LNCaP clone FGC (cell line): Measurements from ENCODE around the gene PGAM1.
"Not testable (repeated sequence)": the region's sequence is repeated elsewhere in the genome, so short reads cannot be mapped to it uniquely, and the experiment has no call there.

Source experiments
- DNase-seq: peaks from one replicate; pipeline ENCODE4 v3.0.0-alpha.2; 2011; ENCODE audit warnings: low read depth
- H3K4me3 ChIP-seq: 2 replicates; pipeline ENCODE4 v1.5.1; 2011; ENCODE audit warnings: mild to moderate bottlenecking, low read depth, low read length, control low read depth
- TF ChIP-seq, protein P1 (sequence below): IDR thresholded peaks from 2 replicates; pipeline ENCODE4 v1.5.1; 2012; ENCODE audit warnings: mild to moderate bottlenecking; ENCODE audit not compliant: control insufficient read depth, insufficient read depth; ENCODE audit errors: extremely low read depth

The PGAM1 gene

DNA sequence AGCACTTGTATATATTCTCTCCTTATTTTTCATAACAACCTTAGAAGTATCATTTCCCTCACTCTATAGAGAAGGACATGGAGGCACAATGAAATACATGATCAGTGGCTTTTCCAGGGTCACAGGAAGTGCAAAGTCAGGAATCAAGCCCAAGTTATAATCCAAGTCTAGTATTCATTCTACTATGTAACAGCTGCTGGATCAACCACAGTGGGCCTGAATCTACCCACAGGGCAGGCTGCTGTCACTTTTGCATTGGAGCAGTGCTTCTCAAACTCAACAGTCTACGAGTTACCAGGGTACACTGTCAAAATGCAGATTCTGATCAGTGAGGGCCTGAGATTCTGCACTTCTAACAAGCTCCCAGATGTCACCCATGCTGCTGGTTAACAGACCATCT lies 38.2 kb downstream of the PGAM1 start:
- TF ChIP-seq, protein P1, sequence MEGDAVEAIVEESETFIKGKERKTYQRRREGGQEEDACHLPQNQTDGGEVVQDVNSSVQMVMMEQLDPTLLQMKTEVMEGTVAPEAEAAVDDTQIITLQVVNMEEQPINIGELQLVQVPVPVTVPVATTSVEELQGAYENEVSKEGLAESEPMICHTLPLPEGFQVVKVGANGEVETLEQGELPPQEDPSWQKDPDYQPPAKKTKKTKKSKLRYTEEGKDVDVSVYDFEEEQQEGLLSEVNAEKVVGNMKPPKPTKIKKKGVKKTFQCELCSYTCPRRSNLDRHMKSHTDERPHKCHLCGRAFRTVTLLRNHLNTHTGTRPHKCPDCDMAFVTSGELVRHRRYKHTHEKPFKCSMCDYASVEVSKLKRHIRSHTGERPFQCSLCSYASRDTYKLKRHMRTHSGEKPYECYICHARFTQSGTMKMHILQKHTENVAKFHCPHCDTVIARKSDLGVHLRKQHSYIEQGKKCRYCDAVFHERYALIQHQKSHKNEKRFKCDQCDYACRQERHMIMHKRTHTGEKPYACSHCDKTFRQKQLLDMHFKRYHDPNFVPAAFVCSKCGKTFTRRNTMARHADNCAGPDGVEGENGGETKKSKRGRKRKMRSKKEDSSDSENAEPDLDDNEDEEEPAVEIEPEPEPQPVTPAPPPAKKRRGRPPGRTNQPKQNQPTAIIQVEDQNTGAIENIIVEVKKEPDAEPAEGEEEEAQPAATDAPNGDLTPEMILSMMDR, result no peak
- no peak for DNase-seq
- no peak overlapping the region for H3K4me3 ChIP-seq

- no peak for DNase-seq
- TF ChIP-seq, protein P1, result no peak
- H3K4me3 ChIP-seq, result no peak overlapping the region
Observed at GRCh38 chr10:97465982-97466381, 40.0 kb downstream of the PGAM1 start.

- DNase-seq, result no peak
- no peak overlapping the region for H3K4me3 ChIP-seq
- TF ChIP-seq, protein P1, result no peak
Observed at GRCh38 chr10:97466755-97467154, 40.8 kb downstream of the PGAM1 start.

DNA sequence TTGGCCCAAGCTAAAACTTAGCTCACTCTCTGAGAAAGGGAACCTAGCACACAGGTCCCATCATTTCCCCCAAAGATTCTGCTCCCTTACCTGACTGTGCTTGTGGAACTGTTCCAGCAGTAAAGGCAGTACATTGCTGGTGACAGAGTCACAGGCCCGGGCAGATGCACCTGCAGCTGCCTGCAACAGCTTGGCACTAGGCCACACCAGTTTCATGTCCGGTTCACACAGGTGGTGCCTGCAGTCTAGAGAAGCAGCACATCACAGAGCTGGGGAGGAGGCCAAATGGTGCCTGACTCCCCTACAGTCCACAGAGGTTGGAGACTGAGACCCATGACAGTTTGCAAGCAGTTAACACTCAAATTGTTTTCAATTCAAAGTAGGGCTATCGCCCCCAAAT lies 42.2 kb downstream of the PGAM1 start:
- TF ChIP-seq, protein P1, result no peak
- no peak overlapping the region for H3K4me3 ChIP-seq
- DNase-seq, result no peak

- H3K4me3 ChIP-seq, DNase-seq: not testable (repeated sequence)
Observed at GRCh38 chr10:97468781-97469180, 42.8 kb downstream of the PGAM1 start.

DNA sequence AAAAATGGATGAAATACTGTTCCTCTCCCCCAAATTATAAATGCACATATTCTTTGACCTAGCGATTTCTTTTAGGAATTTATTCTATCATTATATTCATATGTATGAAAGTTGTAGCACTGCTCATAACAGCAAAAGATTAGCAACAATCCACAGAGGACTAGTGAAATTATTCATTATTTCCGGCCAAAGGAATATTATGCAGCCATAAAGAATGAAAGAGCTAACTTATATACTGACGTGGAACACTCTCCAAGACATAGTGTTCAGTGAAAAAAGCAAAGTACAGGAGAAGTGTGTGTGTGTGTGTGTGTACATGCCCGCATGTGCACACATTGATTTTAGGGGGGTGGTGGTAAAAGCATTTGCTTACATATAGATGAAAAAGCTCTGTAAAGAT lies 48.9 kb downstream of the PGAM1 start:
- H3K4me3 ChIP-seq, result no peak overlapping the region
- TF ChIP-seq, protein P1, result no peak
- DNase-seq, result no peak

DNA sequence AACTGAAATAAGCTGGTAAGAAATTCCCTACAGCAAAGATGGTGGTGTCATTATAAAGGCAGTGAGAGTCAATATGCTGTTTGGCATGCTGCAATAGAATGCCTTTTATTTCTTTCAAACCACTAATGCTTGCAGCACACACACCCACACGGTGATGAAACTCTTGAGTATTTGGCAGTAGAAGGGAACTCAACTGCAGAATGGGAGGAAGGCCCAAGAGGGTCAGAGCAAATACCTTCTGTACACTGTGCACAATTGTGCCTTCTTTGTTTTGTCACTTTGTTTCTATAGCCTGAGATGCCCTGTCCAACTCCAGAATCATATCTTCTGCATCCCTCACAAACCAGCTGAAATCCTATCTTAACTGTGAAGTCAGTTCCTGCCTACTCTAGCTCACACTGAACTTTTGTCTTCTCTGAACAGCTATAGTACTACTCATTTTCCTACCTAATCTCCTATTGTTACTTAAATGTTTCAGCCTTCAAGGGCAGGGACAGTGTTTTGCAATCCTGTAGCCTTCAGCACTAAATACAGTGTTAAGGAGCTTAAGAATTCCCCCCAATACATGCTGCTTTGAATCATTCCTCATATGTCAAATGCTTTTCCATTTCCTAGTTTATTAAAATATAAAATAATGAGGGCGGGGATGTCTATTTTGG lies 50.1 kb downstream of the PGAM1 start:
- TF ChIP-seq, protein P1, result no peak
- no peak for DNase-seq

GRCh38 chr10:97479410-97479809 lies 53.4 kb downstream of the PGAM1 start:
- not testable (repeated sequence) for H3K4me3 ChIP-seq, DNase-seq

More for the DNA sequence above, 50.1 kb downstream of the PGAM1 start:
- no peak overlapping the region for H3K4me3 ChIP-seq
